K562 (cell line): Measurements from ENCODE around the gene TELO2. TPM values are rescaled to one million over a fixed set of nuclear protein-coding genes. Genes with fewer than 3 reads are reported as not detected.

Source experiments
- ATAC-seq: fragments of 200-7000 bp; cut with Tn5 transposase; 3 replicates; pipeline ENCODE4 v1.9.1; 2020; ENCODE audit warnings: moderate library complexity
- BruUV-seq: library from RNA; stranded (reverse); fragments of 400-500 nt; replicated peaks from 2 replicates; lab custom pipeline; 2021; lab: Mats Ljungman, UMichigan
- CTCF ChIA-PET: fragments of 300-600 bp; formaldehyde crosslinking; extraction: SDS; loops from one replicate; lab custom pipeline; 2021; ENCODE audit warnings: low intra/inter-chr PET ratio; lab: Yijun Ruan, JAX
- POLR2A ChIA-PET: fragments of 300-600, 350-650 bp; sonication (Branson Sonifier 250); formaldehyde crosslinking; extraction: SDS; loops from one replicate; lab custom pipeline; 2021; ENCODE audit warnings: antibody characterized with exemption, inconsistent platforms; lab: Yijun Ruan, JAX
- DNase-seq, 4 experiments: peaks; one replicate each; pipeline versions ENCODE4 v3.0.0 to v3.0.0-alpha.2; 2011 to 2018; ENCODE audit warnings: low spot score in 3 of 4, mixed read lengths in 3 of 4; ENCODE audit errors: extremely low read depth in 1 of 4
- FAIRE-seq: peaks from 2 replicates; lab custom pipeline; 2011; peaks lifted over from hg19 to GRCh38; lab: Jason Lieb, UNC
- H2AFZ ChIP-seq: 2 replicates; pipeline ENCODE4 v1.6.0; 2011; ENCODE audit warnings: low read depth, low read length, control low read depth, inconsistent platforms
- H3K27ac ChIP-seq: fragments of 200-600 bp; 3 replicates; pipeline ENCODE4 v1.8.0; 2011; ENCODE audit warnings: low read depth, mild to moderate bottlenecking, control low read depth, inconsistent platforms, low read length, moderate library complexity, mixed read lengths; ENCODE audit errors: extremely low read depth
- H3K27me3 ChIP-seq, 2 experiments: fragments of 300-600 bp in 1 of 2; 2 replicates in 1 of 2; 3 replicates in 1 of 2; pipeline versions ENCODE4 v1.6.0 to v1.8.0; 2011; ENCODE audit warnings: inconsistent platforms in 2 of 2, low read length in 2 of 2, mild to moderate bottlenecking in 1 of 2, mixed read lengths in 1 of 2, moderate library complexity in 1 of 2; ENCODE audit not compliant: control insufficient read depth in 2 of 2, insufficient read depth in 2 of 2
- H3K36me3 ChIP-seq: fragments of 300-600 bp; 3 replicates; pipeline ENCODE4 v1.8.0; 2011; ENCODE audit warnings: mild to moderate bottlenecking, low read length, inconsistent platforms; ENCODE audit not compliant: control insufficient read depth, insufficient read depth
- H3K4me1 ChIP-seq, 2 experiments: fragments of 200-600 bp in 1 of 2; replicated peaks in 1 of 2; 2 replicates in 1 of 2; 3 replicates in 1 of 2; pipeline versions ENCODE4 v1.5.1 to v1.8.0; 2011; ENCODE audit warnings: inconsistent platforms in 2 of 2, low read length in 2 of 2, mild to moderate bottlenecking in 1 of 2, mixed read lengths in 1 of 2, moderate library complexity in 1 of 2; ENCODE audit not compliant: control insufficient read depth in 2 of 2, insufficient read depth in 2 of 2
- H3K4me2 ChIP-seq: 2 replicates; pipeline ENCODE4 v1.6.1; 2011; ENCODE audit warnings: low read length, control low read depth, inconsistent platforms, mixed read lengths; ENCODE audit not compliant: insufficient read depth
- H3K4me3 ChIP-seq: fragments of 200-600 bp; sonication (generic), shearing (Covaris generic); 2 replicates; pipeline ENCODE4 v1.5.1; 2016; ENCODE audit warnings: control low read depth, inconsistent platforms
- H3K79me2 ChIP-seq: fragments of 200-600 bp; 3 replicates; pipeline ENCODE4 v1.8.0; 2011; ENCODE audit warnings: low read length, inconsistent platforms; ENCODE audit not compliant: control insufficient read depth, insufficient read depth
- H3K9ac ChIP-seq, 2 experiments: 2 replicates each; pipeline versions ENCODE4 v1.6.0 to v1.6.1; 2011; ENCODE audit warnings: low read depth in 2 of 2, low read length in 2 of 2, control low read depth in 1 of 2, inconsistent platforms in 1 of 2, mild to moderate bottlenecking in 1 of 2, mixed read lengths in 1 of 2; ENCODE audit not compliant: insufficient read depth in 1 of 2
- H3K9me1 ChIP-seq: one replicate; pipeline ENCODE4 v1.6.0; 2011; ENCODE audit warnings: inconsistent platforms, mild to moderate bottlenecking, low read length, moderate library complexity; ENCODE audit not compliant: control insufficient read depth, insufficient read depth
- H3K9me3 ChIP-seq: replicated peaks from 2 replicates; pipeline ENCODE4 v1.5.1; 2011; ENCODE audit warnings: low read depth, low read length, inconsistent platforms; ENCODE audit not compliant: control insufficient read depth, insufficient read depth
- H4K20me1 ChIP-seq: replicated peaks from 2 replicates; pipeline ENCODE4 v1.6.1; 2011; ENCODE audit warnings: low read length, inconsistent platforms, mixed read lengths; ENCODE audit not compliant: control insufficient read depth, insufficient read depth
- KLF16 ChIP-seq: IDR thresholded peaks from 2 replicates; pipeline ENCODE4 v1.6.1; 2016; ENCODE audit warnings: antibody characterized with exemption
- LCOR ChIP-seq: sonication (generic); formaldehyde crosslinking; IDR thresholded peaks from 2 replicates; pipeline ENCODE4 v1.8.0; 2022; ENCODE audit warnings: mild to moderate bottlenecking, missing genetic modification reagents
- NELFE ChIP-seq: IDR thresholded peaks from 2 replicates; pipeline ENCODE4 v1.6.1; 2011; ENCODE audit warnings: mild to moderate bottlenecking; ENCODE audit not compliant: insufficient read depth, insufficient read length
- SIRT6 ChIP-seq: IDR thresholded peaks from one replicate; pipeline ENCODE4 v1.6.1; 2012; ENCODE audit warnings: low read depth, mild to moderate bottlenecking, control low read depth, inconsistent platforms, low read length, moderate library complexity
- SIX5 ChIP-seq, 2 experiments: IDR thresholded peaks; 2 replicates each; pipeline ENCODE4 v1.6.1; 2011; ENCODE audit warnings: low read length in 2 of 2, borderline replicate concordance in 1 of 2, low read depth in 1 of 2, mild to moderate bottlenecking in 1 of 2, moderate library complexity in 1 of 2; ENCODE audit not compliant: insufficient read depth in 1 of 2
- SMARCB1 ChIP-seq: IDR thresholded peaks from 2 replicates; pipeline ENCODE4 v1.6.1; 2011; ENCODE audit warnings: improper control_type of control experiment, low read depth; ENCODE audit not compliant: insufficient read length
- SMARCC2 ChIP-seq: fragments of 450-650 bp; IDR thresholded peaks from 2 replicates; pipeline ENCODE4 v1.6.1; 2017; ENCODE audit warnings: antibody characterized with exemption, moderate library complexity, mild to moderate bottlenecking, low read depth
- SRSF1 ChIP-seq: fragments of 200-400 bp; formaldehyde crosslinking; IDR thresholded peaks from 2 replicates; pipeline ENCODE4 v1.6.1; 2017; ENCODE audit warnings: mild to moderate bottlenecking, low read depth, low read length, moderate library complexity
- WGBS: fragments of 100-300 bp; shearing (Covaris generic); methylation state at CpG from one replicate; pipeline ENCODE4 v1.1.6; 2016; ENCODE audit warnings: low coverage, mixed read lengths; ENCODE audit not compliant: insufficient coverage; ENCODE audit errors: missing lambda C conversion rate; 5-methylcytosine and 5-hydroxymethylcytosine counted together
- in situ Hi-C: fragments of 300-500 bp; cut with MboI; formaldehyde crosslinking; loops from 4 replicates; pipeline ENCODE4 v1.15.0; 2018; ENCODE audit warnings: inconsistent platforms, mixed read lengths
- intact Hi-C: fragments of 100-400 bp; cut with micrococcal nuclease; formaldehyde crosslinking; loops from 2 replicates; pipeline ENCODE4 v1.14.2; 2022
- polyA plus RNA-seq, 8 experiments: library from polyadenylated mRNA; depleted of rRNA in 4 of 8; stranded (reverse) in 5 of 8; unstranded in 3 of 8; fragments of >200 nt; fragmentation: Nextera tagmentation in 2 of 8; fragmentation: Illumina TruSeq in 1 of 8; extraction: Ambion mirVana in 2 of 8; extraction: Trizol in 1 of 8; gene quantifications; 2 replicates each; pipeline versions ENCODE4 v1.2.1 to v1.2.3, GENCODE V29; 2011 to 2014; ENCODE audit warnings: inconsistent platforms in 1 of 8, missing spikeins in 1 of 8
- total RNA-seq, 7 experiments: library from RNA; depleted of rRNA in 6 of 7; stranded (reverse); fragments of >200 nt in 6 of 7; fragmentation: Illumina TruSeq in 2 of 7; extraction: Trizol in 2 of 7; gene quantifications; 2 replicates each; pipeline versions ENCODE4 v1.2.1 to v1.2.3, GENCODE V29; 2011 to 2021; ENCODE audit warnings: low replicate concordance in 1 of 7
- TF ChIP-seq, protein P1 (sequence below): sonication (generic); formaldehyde crosslinking; IDR thresholded peaks from 2 replicates; pipeline ENCODE4 v1.8.1; 2023; ENCODE audit warnings: mild to moderate bottlenecking, missing genetic modification reagents

Gene TELO2
- total and polyA plus RNA-seq, 9 of the 15 experiments (the other 6 are each of a cell fraction or from before 2014, with no cell fraction given), result 0.51 to 91.8 (median 14.5) TPM

GRCh38 chr16:1525871-1526607, 32.9 kb downstream of the TELO2 start:
- H3K4me3 ChIP-seq, result no peak overlapping the region

More at GRCh38 chr16:1525871-1526607, 32.9 kb downstream of the TELO2 start:
- no peaks in the 10 kb centered on the region for H3K79me2 ChIP-seq
- in situ Hi-C loops (no loop called here), intact Hi-C loops (no loop called here)
- no peak for FAIRE-seq
- peaks cover 4 to 59% of the 10 kb centered on the region in 2 experiments; a peak in 3 of 5 replicates for H3K4me1 ChIP-seq
- no peaks in the 10 kb centered on the region for H3K9me3 ChIP-seq
- no peak for DNase-seq
- no TSS peak for BruUV-seq
- 41% methylated on average over 26 of the region's 44 CpGs for WGBS
- peaks cover 10% of the 10 kb centered on the region for H4K20me1 ChIP-seq
- no peaks in the 10 kb centered on the region for H3K36me3 ChIP-seq
- no peak overlapping the region for H3K4me2 ChIP-seq
- ChIA-PET CTCF (no interaction called here), POLR2A (interaction anchor here (1.2 kb wide), 1 partner anchor 47 kb away, joined by 3 read pairs; no protein-coding TSS in a partner anchor)
- H3K27me3 ChIP-seq, result peaks cover 7 to 41% of the 10 kb centered on the region in 2 experiments; a peak in 4 of 5 replicates
- no peak overlapping the region; a peak in 1 of 4 replicates for H3K9ac ChIP-seq
- H3K9me1 ChIP-seq, result no peaks in the 10 kb centered on the region
- H3K27ac ChIP-seq, result no peak overlapping the region
- no peak for ATAC-seq
- no peak overlapping the region for H2AFZ ChIP-seq
- TF ChIP-seq LCOR (CRISPR knock-in tag), result no peak
- no peak for TF ChIP-seq KLF16
- no peak for TF ChIP-seq SRSF1
- TF ChIP-seq SMARCC2, result no peak
- TF ChIP-seq, protein P1, sequence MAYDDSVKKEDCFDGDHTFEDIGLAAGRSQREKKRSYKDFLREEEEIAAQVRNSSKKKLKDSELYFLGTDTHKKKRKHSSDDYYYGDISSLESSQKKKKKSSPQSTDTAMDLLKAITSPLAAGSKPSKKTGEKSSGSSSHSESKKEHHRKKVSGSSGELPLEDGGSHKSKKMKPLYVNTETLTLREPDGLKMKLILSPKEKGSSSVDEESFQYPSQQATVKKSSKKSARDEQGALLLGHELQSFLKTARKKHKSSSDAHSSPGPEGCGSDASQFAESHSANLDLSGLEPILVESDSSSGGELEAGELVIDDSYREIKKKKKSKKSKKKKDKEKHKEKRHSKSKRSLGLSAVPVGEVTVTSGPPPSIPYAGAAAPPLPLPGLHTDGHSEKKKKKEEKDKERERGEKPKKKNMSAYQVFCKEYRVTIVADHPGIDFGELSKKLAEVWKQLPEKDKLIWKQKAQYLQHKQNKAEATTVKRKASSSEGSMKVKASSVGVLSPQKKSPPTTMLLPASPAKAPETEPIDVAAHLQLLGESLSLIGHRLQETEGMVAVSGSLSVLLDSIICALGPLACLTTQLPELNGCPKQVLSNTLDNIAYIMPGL (CRISPR knock-in tag), result no peak
- TF ChIP-seq SIX5 (IDR thresholded peaks at IDR 0.05; ENCODE audit: borderline replicate concordance in 1 of 2, insufficient read depth in 1 of 2, low read depth in 1 of 2, low read length in 2 of 2), result no peak
- TF ChIP-seq SMARCB1, result no peak
- no peak for TF ChIP-seq NELFE
- TF ChIP-seq SIRT6, result no peak
